SK-N-SH (cell line): Measurements from ENCODE around the gene TMEM202. TPM values are rescaled to one million over a fixed set of nuclear protein-coding genes. Genes with fewer than 3 reads are reported as not detected.

Source experiments
- CTCF ChIA-PET: fragments of 300-600, 350-600 bp; formaldehyde crosslinking; extraction: SDS; loops from one replicate; lab custom pipeline; 2021; lab: Yijun Ruan, JAX
- POLR2A ChIA-PET: fragments of 350-600 bp; sonication (Branson Sonifier 250); formaldehyde crosslinking; extraction: SDS; loops from one replicate; lab custom pipeline; 2020; ENCODE audit warnings: antibody characterized with exemption, inconsistent platforms; lab: Yijun Ruan, JAX
- DNase-seq: peaks from one replicate; pipeline ENCODE4 v3.0.0; 2012
- H2AFZ ChIP-seq: fragments of 200-600 bp; sonication (generic); 2 replicates; pipeline ENCODE4 v1.8.1; 2016; ENCODE audit warnings: antibody characterized with exemption, mild to moderate bottlenecking, low read depth
- H3F3A ChIP-seq: fragments of 200-600 bp; sonication (generic); replicated peaks from 2 replicates; pipeline ENCODE3; 2016; ENCODE audit warnings: antibody characterized with exemption, mild to moderate bottlenecking; ENCODE audit not compliant: insufficient read depth
- H3K27ac ChIP-seq, 2 experiments: fragments of 200-500 bp in 1 of 2; fragments of 200-600 bp in 1 of 2; sonication (Bioruptor generic) in 1 of 2; sonication (generic), shearing (Covaris generic) in 1 of 2; 2 replicates each; pipeline versions ENCODE4 v1.5.1 to v1.6.1; 2014 to 2016; ENCODE audit warnings: low read depth in 2 of 2, inconsistent platforms in 1 of 2, low read length in 1 of 2, mild to moderate bottlenecking in 1 of 2, mixed read lengths in 1 of 2
- H3K27me3 ChIP-seq: fragments of 200-600 bp; sonication (generic), shearing (Covaris generic); 2 replicates; pipeline ENCODE4 v1.6.1; 2016; ENCODE audit warnings: mixed run types; ENCODE audit not compliant: insufficient read depth
- H3K36me3 ChIP-seq, 2 experiments: fragments of 200-500 bp in 1 of 2; fragments of 200-600 bp in 1 of 2; sonication (Bioruptor generic) in 1 of 2; sonication (generic) in 1 of 2; replicated peaks in 1 of 2; 2 replicates each; pipeline versions ENCODE3 to v1.5.1; 2014 to 2016; ENCODE audit warnings: low read length in 1 of 2, mild to moderate bottlenecking in 1 of 2; ENCODE audit not compliant: insufficient read depth in 2 of 2, control insufficient read depth in 1 of 2
- H3K4me1 ChIP-seq, 2 experiments: fragments of 200-500 bp in 1 of 2; fragments of 200-600 bp in 1 of 2; sonication (Bioruptor generic) in 1 of 2; sonication (generic), shearing (Covaris generic) in 1 of 2; 2 replicates each; pipeline versions ENCODE4 v1.5.1 to v1.6.1; 2014 to 2016; ENCODE audit warnings: low read depth in 1 of 2, low read length in 1 of 2, mixed run types in 1 of 2; ENCODE audit not compliant: insufficient read depth in 2 of 2, control insufficient read depth in 1 of 2
- H3K4me2 ChIP-seq: fragments of 200-600 bp; sonication (generic), shearing (Covaris generic); 2 replicates; pipeline ENCODE4 v1.6.1; 2017; ENCODE audit warnings: mixed run types
- H3K4me3 ChIP-seq, 2 experiments: fragments of 200-500 bp in 1 of 2; fragments of 200-600 bp in 1 of 2; sonication (Bioruptor generic) in 1 of 2; sonication (generic), shearing (Covaris generic) in 1 of 2; 2 replicates each; pipeline versions ENCODE4 v1.5.1 to v1.8.1; 2014 to 2016; ENCODE audit warnings: low read depth in 2 of 2, inconsistent platforms in 1 of 2, low read length in 1 of 2, mild to moderate bottlenecking in 1 of 2, mixed read lengths in 1 of 2, moderate library complexity in 1 of 2
- H3K79me2 ChIP-seq: fragments of 200-600 bp; sonication (generic); 2 replicates; pipeline ENCODE4 v1.8.1; 2017; ENCODE audit warnings: mild to moderate bottlenecking; ENCODE audit not compliant: insufficient read depth
- H3K9ac ChIP-seq: fragments of 200-600 bp; sonication (generic); 2 replicates; pipeline ENCODE4 v1.6.1; 2017; ENCODE audit warnings: mixed run types
- H3K9me2 ChIP-seq: fragments of 200-600 bp; sonication (generic); 2 replicates; pipeline ENCODE4 v1.6.1; 2017; ENCODE audit warnings: mixed run types
- H3K9me3 ChIP-seq: fragments of 200-600 bp; sonication (generic); 2 replicates; pipeline ENCODE4 v1.6.1; 2017; ENCODE audit warnings: mixed run types, mild to moderate bottlenecking, moderate library complexity
- H4K20me1 ChIP-seq: fragments of 200-600 bp; sonication (generic); 2 replicates; pipeline ENCODE4 v1.6.1; 2017; ENCODE audit warnings: mild to moderate bottlenecking, mixed run types; ENCODE audit not compliant: insufficient read depth
- EP300 ChIP-seq, 2 experiments: IDR thresholded peaks; 2 replicates each; pipeline versions ENCODE4 v1.4.0 to v1.6.1; 2012; ENCODE audit warnings: borderline replicate concordance in 1 of 2, low read depth in 1 of 2, low read length in 1 of 2
- FOXJ3 ChIP-seq: sonication (generic); formaldehyde crosslinking; IDR thresholded peaks from 2 replicates; pipeline ENCODE4 v1.5.1; 2020; ENCODE audit warnings: mild to moderate bottlenecking, missing genetic modification reagents
- FOXM1 ChIP-seq: IDR thresholded peaks from 2 replicates; pipeline ENCODE4 v1.4.0; 2012; ENCODE audit warnings: low read depth, mild to moderate bottlenecking
- GABPA ChIP-seq: IDR thresholded peaks from 2 replicates; pipeline ENCODE4 v1.4.0; 2012; ENCODE audit warnings: low read depth, mild to moderate bottlenecking
- NFIC ChIP-seq: IDR thresholded peaks from 2 replicates; pipeline ENCODE4 v1.4.0; 2012; ENCODE audit warnings: borderline replicate concordance
- SIN3A ChIP-seq: IDR thresholded peaks from 2 replicates; pipeline ENCODE4 v1.6.1; 2012; ENCODE audit warnings: low read depth, mild to moderate bottlenecking, low read length, moderate library complexity, borderline replicate concordance
- TCF12 ChIP-seq: IDR thresholded peaks from 2 replicates; pipeline ENCODE4 v1.4.0; 2012
- WGBS: methylation state at CpG from one replicate; pipeline ENCODE4 v1.1.6; 2017; ENCODE audit warnings: low lambda C conversion rate; 5-methylcytosine and 5-hydroxymethylcytosine counted together
- polyA plus RNA-seq, 3 experiments: library from polyadenylated mRNA; depleted of rRNA; stranded (reverse); fragments of >200 nt; gene quantifications; 2 replicates each; pipeline ENCODE4 v1.2.3, GENCODE V29; 2012
- TF ChIP-seq, protein P1 (sequence below): IDR thresholded peaks from 2 replicates; pipeline ENCODE4 v1.4.0; 2012; ENCODE audit warnings: low read depth
- TF ChIP-seq, protein P2 (sequence below): fragments of 200-600 bp; sonication (generic); IDR thresholded peaks from 2 replicates; pipeline ENCODE4 v1.6.1; 2017; ENCODE audit warnings: antibody characterized with exemption, mild to moderate bottlenecking, moderate library complexity

Gene TMEM202
- polyA plus RNA-seq, 1 of the 3 experiments (the other 2 are of a cell fraction): not detected

DNA sequence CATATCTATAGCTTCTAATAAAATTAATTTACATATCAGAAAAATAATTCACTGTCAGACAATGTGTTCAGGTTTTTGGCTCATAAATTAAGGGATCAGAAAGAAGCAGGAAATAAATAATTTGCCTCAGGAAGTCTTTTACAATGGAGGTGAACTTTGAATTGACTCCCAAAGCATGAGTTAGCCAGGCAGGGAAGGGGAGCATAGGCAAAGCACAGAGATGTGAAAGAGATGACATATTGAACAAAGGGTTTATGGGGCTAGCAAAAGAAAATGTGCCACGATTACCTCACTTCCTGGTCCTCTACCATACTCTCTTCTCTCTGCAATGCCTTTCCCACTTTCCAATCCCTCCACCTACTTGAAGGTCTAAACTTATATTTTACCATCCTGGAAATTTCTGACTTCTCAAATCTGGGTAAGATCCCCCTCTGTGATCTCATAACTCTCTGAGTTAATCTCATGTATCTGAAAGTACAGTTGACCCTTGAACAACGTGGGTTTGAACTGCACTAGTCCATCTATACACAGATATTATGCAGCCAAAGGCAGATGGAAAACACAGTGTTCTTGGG lies 18.2 kb upstream of the TMEM202 start:
- ChIA-PET POLR2A (no interaction called here), CTCF (no interaction called here)
- H3K4me1 ChIP-seq: peaks cover 2 to 7% of the 10 kb centered on the region in 2 experiments; a peak in 3 of 4 replicates
- H3K4me3 ChIP-seq: no peak overlapping the region
- H3K79me2 ChIP-seq: peaks cover 7% of the 10 kb centered on the region
- H3F3A ChIP-seq: peaks cover 11% of the 10 kb centered on the region
- WGBS: 2% methylated on average over 2 of the region's 2 CpGs
- no peak for TF ChIP-seq EP300 (IDR thresholded peaks at IDR 0.05; ENCODE audit: borderline replicate concordance in 1 of 2, low read depth in 1 of 2, low read length in 1 of 2)
- TF ChIP-seq, all 33 proteins: peak for 0
- Histone ChIP-seq H2AFZ (no peak overlapping the region), H3K9ac (no peak overlapping the region), H3K4me2 (no peak overlapping the region), H3K27ac (no peak overlapping the region), H3K27me3 (peaks cover 27% of the 10 kb centered on the region; the same call in 1 of the 2 replicates), H3K9me2 (no peaks in the 10 kb centered on the region), H4K20me1 (no peaks in the 10 kb centered on the region), H3K9me3 (no peaks in the 10 kb centered on the region), H3K36me3 (no peaks in the 10 kb centered on the region)
- DNase-seq: no peak

DNA sequence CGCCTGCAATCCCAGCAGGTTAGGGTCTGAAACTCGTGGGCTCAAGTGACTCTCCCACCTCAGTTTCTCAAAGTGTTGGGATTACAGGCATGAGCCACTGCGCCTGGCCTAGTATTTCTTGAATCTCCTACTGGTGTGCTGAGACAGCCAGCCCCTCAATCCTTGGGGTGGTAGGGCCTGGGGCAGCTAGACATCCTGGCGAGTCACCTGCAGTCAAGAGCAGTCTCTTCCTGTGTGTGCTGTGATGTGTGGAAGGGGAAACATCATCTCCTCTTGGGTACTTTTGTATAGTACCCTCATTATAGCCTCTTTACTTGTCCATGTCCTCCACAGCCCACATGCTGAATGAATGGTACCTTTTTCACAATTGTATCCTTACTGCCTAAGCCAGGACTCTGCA lies 17.4 kb upstream of the TMEM202 start:
- DNase-seq: no peak
- WGBS: 19% methylated on average over 4 of the region's 4 CpGs
- Histone ChIP-seq H3K4me3 (no peak overlapping the region), H3K36me3 (no peaks in the 10 kb centered on the region), H3K79me2 (no peaks in the 10 kb centered on the region), H3K4me2 (no peak overlapping the region), H2AFZ (no peak overlapping the region), H3K9me3 (no peaks in the 10 kb centered on the region), H3K27me3 (peaks cover 29% of the 10 kb centered on the region; the same call in 1 of the 2 replicates), H3K9me2 (no peaks in the 10 kb centered on the region), H4K20me1 (no peaks in the 10 kb centered on the region), H3F3A (peaks cover 11% of the 10 kb centered on the region), H3K4me1 (peaks cover 0 to 3% of the 10 kb centered on the region in 2 experiments; a peak in 2 of 4 replicates), H3K9ac (no peak overlapping the region), H3K27ac (no peak overlapping the region)
- CTCF ChIA-PET: no interaction called here
- POLR2A ChIA-PET: no interaction called here
- TF ChIP-seq TCF12 (no peak), GABPA (no peak), FOXM1 (no peak), NFIC (no peak), FOXJ3 (no peak), SIN3A (no peak)
- TF ChIP-seq, protein P1, sequence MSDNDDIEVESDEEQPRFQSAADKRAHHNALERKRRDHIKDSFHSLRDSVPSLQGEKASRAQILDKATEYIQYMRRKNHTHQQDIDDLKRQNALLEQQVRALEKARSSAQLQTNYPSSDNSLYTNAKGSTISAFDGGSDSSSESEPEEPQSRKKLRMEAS: no peak

DNA sequence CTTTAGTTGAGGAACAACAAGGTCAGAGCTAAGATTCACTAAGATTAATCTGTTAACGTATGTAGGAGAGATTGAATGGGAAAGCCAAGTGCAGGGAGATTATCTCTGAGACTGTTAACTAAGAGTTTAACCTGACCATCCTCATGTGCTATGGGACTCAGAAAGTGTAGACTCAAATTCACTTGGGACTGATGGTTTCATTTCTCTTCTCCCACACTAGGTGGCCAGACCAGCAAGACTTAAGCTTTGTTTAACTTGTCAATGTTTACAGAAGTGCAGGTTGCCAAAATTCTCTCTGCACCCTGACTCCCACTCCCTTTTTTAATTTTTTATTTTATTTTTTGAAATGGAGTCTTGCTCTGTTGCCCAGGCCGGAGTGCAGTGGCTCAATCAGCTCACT lies 16.0 kb upstream of the TMEM202 start:
- Histone ChIP-seq H3K9ac (no peak overlapping the region), H4K20me1 (no peaks in the 10 kb centered on the region), H3K9me2 (no peaks in the 10 kb centered on the region), H3K9me3 (no peaks in the 10 kb centered on the region), H2AFZ (no peak overlapping the region), H3K4me1 (no peaks in the 10 kb centered on the region), H3K36me3 (no peaks in the 10 kb centered on the region), H3K27ac (no peak overlapping the region), H3K4me3 (no peak overlapping the region), H3K4me2 (no peak overlapping the region), H3K79me2 (no peaks in the 10 kb centered on the region), H3F3A (peaks cover 4% of the 10 kb centered on the region), H3K27me3 (peaks cover 29% of the 10 kb centered on the region; the same call in 1 of the 2 replicates)
- POLR2A ChIA-PET: interaction anchor here (0.6 kb wide), 1 partner anchor 654 kb away, joined by 3 read pairs; no protein-coding TSS in a partner anchor
- no peak for TF ChIP-seq SIN3A
- TF ChIP-seq, protein P2, sequence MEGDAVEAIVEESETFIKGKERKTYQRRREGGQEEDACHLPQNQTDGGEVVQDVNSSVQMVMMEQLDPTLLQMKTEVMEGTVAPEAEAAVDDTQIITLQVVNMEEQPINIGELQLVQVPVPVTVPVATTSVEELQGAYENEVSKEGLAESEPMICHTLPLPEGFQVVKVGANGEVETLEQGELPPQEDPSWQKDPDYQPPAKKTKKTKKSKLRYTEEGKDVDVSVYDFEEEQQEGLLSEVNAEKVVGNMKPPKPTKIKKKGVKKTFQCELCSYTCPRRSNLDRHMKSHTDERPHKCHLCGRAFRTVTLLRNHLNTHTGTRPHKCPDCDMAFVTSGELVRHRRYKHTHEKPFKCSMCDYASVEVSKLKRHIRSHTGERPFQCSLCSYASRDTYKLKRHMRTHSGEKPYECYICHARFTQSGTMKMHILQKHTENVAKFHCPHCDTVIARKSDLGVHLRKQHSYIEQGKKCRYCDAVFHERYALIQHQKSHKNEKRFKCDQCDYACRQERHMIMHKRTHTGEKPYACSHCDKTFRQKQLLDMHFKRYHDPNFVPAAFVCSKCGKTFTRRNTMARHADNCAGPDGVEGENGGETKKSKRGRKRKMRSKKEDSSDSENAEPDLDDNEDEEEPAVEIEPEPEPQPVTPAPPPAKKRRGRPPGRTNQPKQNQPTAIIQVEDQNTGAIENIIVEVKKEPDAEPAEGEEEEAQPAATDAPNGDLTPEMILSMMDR: peak; percentile 20; the same call in 1 of the 2 replicates
- no peak for DNase-seq
- CTCF ChIA-PET: interaction anchor here (1.4 kb wide), 1 partner anchor 73 kb away, joined by 3 read pairs; no protein-coding TSS in a partner anchor
- WGBS: 4% methylated on average over 2 of the region's 2 CpGs
